Keratinocyte (primary cell): ENCODE data around the gene NAPB. TPM values are rescaled to one million over a fixed set of nuclear protein-coding genes. Genes with fewer than 3 reads are reported as not detected.

Experiments
- DNase-seq: peaks from one replicate; pipeline ENCODE4 v3.0.0-alpha.2; 2011; ENCODE audit warnings: low read depth, missing footprints, low spot score
- FAIRE-seq: peaks from 2 replicates; lab custom pipeline; 2011; peaks lifted over from hg19 to GRCh38; lab: Jason Lieb, UNC
- H2AFZ ChIP-seq: 2 replicates; pipeline ENCODE4 v1.6.0; 2012; ENCODE audit warnings: low read length, control low read depth, inconsistent platforms; ENCODE audit not compliant: control insufficient read depth
- H3K27ac ChIP-seq: 2 replicates; pipeline ENCODE4 v1.5.1; 2011; ENCODE audit warnings: low read length; ENCODE audit not compliant: control insufficient read depth, insufficient read depth
- H3K27me3 ChIP-seq: 3 replicates; pipeline ENCODE4 v1.6.0; 2011; ENCODE audit warnings: low read length; ENCODE audit not compliant: control insufficient read depth, insufficient read depth; ENCODE audit errors: extremely low read depth
- H3K36me3 ChIP-seq, 2 experiments: 2 replicates in 1 of 2; 3 replicates in 1 of 2; pipeline ENCODE4 v1.5.1; 2011; ENCODE audit warnings: low read length in 2 of 2, mild to moderate bottlenecking in 1 of 2; ENCODE audit not compliant: control insufficient read depth in 2 of 2, insufficient read depth in 2 of 2; ENCODE audit errors: extremely low read depth in 1 of 2
- H3K4me1 ChIP-seq: 3 replicates; pipeline ENCODE4 v1.5.1; 2011; ENCODE audit warnings: low read length; ENCODE audit not compliant: control insufficient read depth, insufficient read depth; ENCODE audit errors: extremely low read depth
- H3K4me2 ChIP-seq: 3 replicates; pipeline ENCODE4 v1.6.0; 2011; ENCODE audit warnings: low read depth, low read length; ENCODE audit not compliant: control insufficient read depth, insufficient read depth; ENCODE audit errors: extremely low read depth
- H3K4me3 ChIP-seq, 3 experiments: fragments of 200-600 bp in 1 of 3; sonication (generic) in 1 of 3; 2 replicates in 2 of 3; 3 replicates in 1 of 3; pipeline ENCODE4 v1.5.1; 2011 to 2016; ENCODE audit warnings: low read length in 3 of 3, mild to moderate bottlenecking in 3 of 3, control low read depth in 2 of 3, inconsistent platforms in 1 of 3, low read depth in 1 of 3, mixed read lengths in 1 of 3, mixed run types in 1 of 3, moderate library complexity in 1 of 3; ENCODE audit not compliant: control insufficient read depth in 2 of 3, insufficient read depth in 2 of 3; ENCODE audit errors: extremely low read depth in 1 of 3
- H3K79me2 ChIP-seq: 2 replicates; pipeline ENCODE4 v1.6.0; 2012; ENCODE audit warnings: low read length; ENCODE audit not compliant: control insufficient read depth, insufficient read depth
- H3K9ac ChIP-seq: 3 replicates; pipeline ENCODE4 v1.6.0; 2011; ENCODE audit warnings: low read length; ENCODE audit not compliant: control insufficient read depth, insufficient read depth; ENCODE audit errors: extremely low read depth
- H3K9me1 ChIP-seq: 3 replicates; pipeline ENCODE4 v1.6.0; 2011; ENCODE audit warnings: low read length; ENCODE audit not compliant: control insufficient read depth, insufficient read depth; ENCODE audit errors: extremely low read depth
- H3K9me3 ChIP-seq: 2 replicates; pipeline ENCODE4 v1.5.1; 2012; ENCODE audit warnings: low read depth, low read length; ENCODE audit not compliant: control insufficient read depth
- H4K20me1 ChIP-seq: 3 replicates; pipeline ENCODE4 v1.6.0; 2011; ENCODE audit warnings: low read length; ENCODE audit not compliant: control insufficient read depth, insufficient read depth; ENCODE audit errors: extremely low read depth
- CTCF ChIP-seq, 3 experiments: IDR thresholded peaks in 1 of 3; conservative IDR thresholded peaks in 1 of 3; optimal IDR thresholded peaks in 1 of 3; 2 replicates in 2 of 3; 3 replicates in 1 of 3; pipeline versions ENCODE3 to v1.5.1; 2011; ENCODE audit warnings: low read length in 3 of 3, mild to moderate bottlenecking in 3 of 3, moderate library complexity in 2 of 3, control low read depth in 1 of 3, inconsistent platforms in 1 of 3; ENCODE audit not compliant: insufficient read depth in 2 of 3; ENCODE audit errors: extremely low read depth in 1 of 3
- EZH2 ChIP-seq: IDR thresholded peaks from one replicate; pipeline ENCODE4 v1.6.1; 2012; ENCODE audit warnings: inconsistent platforms, mild to moderate bottlenecking, low read length, moderate library complexity
- dilution Hi-C: fragments of 300-500 bp; cut with MboI; formaldehyde crosslinking; loops from one replicate; pipeline ENCODE4 v1.7.0; 2020; ENCODE audit warnings: low sequenced_read_pairs; ENCODE audit not compliant: extremely low pct_ligation_motif_present
- polyA plus RNA-seq, 5 experiments: library from polyadenylated mRNA; depleted of rRNA in 3 of 5; stranded (reverse) in 3 of 5; stranded (forward) in 1 of 5; unstranded in 1 of 5; fragments of >200 nt; gene quantifications; 1 replicate in 1 of 5; 2 replicates in 3 of 5; 3 replicates in 1 of 5; pipeline versions ENCODE4 v1.2.1 to v1.2.3, GENCODE V29; 2011 to 2012; ENCODE audit warnings: missing spikeins in 2 of 5, low read depth in 1 of 5, low replicate concordance in 1 of 5

The NAPB gene
- polyA plus RNA-seq, 1 donor (not counting 4 experiments of a cell fraction or from before 2014, with no cell fraction given), result 11.6 TPM

- Histone ChIP-seq H3K4me3 (no peak overlapping the region), H3K27ac (no peak overlapping the region), H3K9ac (no peak overlapping the region), H4K20me1 (peaks cover 6% of the 10 kb centered on the region), H3K9me3 (no peaks in the 10 kb centered on the region), H3K27me3 (no peaks in the 10 kb centered on the region), H3K4me2 (no peak overlapping the region), H3K36me3 (peaks cover 0 to 2% of the 10 kb centered on the region in 2 experiments), H3K79me2 (peaks cover 94% of the 10 kb centered on the region), H2AFZ (no peak overlapping the region), H3K9me1 (no peaks in the 10 kb centered on the region), H3K4me1 (peaks cover 7% of the 10 kb centered on the region)
- no peak for TF ChIP-seq EZH2
- TF ChIP-seq CTCF (optimal IDR thresholded peaks at IDR 0.05 in 1 of 3, IDR thresholded peaks at IDR 0.05 in 1 of 3, conservative IDR thresholded peaks at IDR 0.05 in 1 of 3; ENCODE audit: extremely low read depth in 1 of 3, insufficient read depth in 2 of 3, low read length in 3 of 3), result no peak
- DNase-seq (no peak), FAIRE-seq (no peak)
- dilution Hi-C loops, result loop anchor here (25.0 kb wide), 1 partner anchor 203 kb away; the partner anchor contains the start of gene CST9
Measured at GRCh38 chr20:23408957-23409356, 12.3 kb downstream of the NAPB start.

GRCh38 chr20:23407781-23408464 lies 13.4 kb downstream of the NAPB start:
- H2AFZ ChIP-seq, result no peak overlapping the region
- no peak overlapping the region for H3K27ac ChIP-seq
- peaks cover 10% of the 10 kb centered on the region for H3K4me1 ChIP-seq
- no peaks in the 10 kb centered on the region for H3K27me3 ChIP-seq
- no peak overlapping the region for H3K9ac ChIP-seq
- H3K9me1 ChIP-seq, result no peaks in the 10 kb centered on the region
- no peak overlapping the region for H3K4me2 ChIP-seq
- no peaks in the 10 kb centered on the region for H3K9me3 ChIP-seq
- no peak overlapping the region for H3K4me3 ChIP-seq
- no peak for FAIRE-seq
- H3K36me3 ChIP-seq, result peaks cover 0 to 2% of the 10 kb centered on the region in 2 experiments
- peaks cover 8% of the 10 kb centered on the region for H4K20me1 ChIP-seq
- H3K79me2 ChIP-seq, result peaks cover 92% of the 10 kb centered on the region
- TF ChIP-seq CTCF (optimal IDR thresholded peaks at IDR 0.05 in 1 of 3, IDR thresholded peaks at IDR 0.05 in 1 of 3, conservative IDR thresholded peaks at IDR 0.05 in 1 of 3; ENCODE audit: extremely low read depth in 1 of 3, insufficient read depth in 2 of 3, low read length in 3 of 3), result no peak
- TF ChIP-seq EZH2, result no peak
- no peak for DNase-seq
- dilution Hi-C loops, result loop anchor here (25.0 kb wide), 1 partner anchor 204 kb away; the partner anchor contains the start of gene CST9
